Mammary epithelial cell (primary cell): ENCODE results near the gene ALDH1L2.

ENCODE experiments used
- EZH2 ChIP-seq: IDR thresholded peaks from 2 replicates; pipeline ENCODE4 v1.6.1; 2012; ENCODE audit warnings: low read length, inconsistent platforms, borderline replicate concordance
- TF ChIP-seq, protein P1 (sequence below), 2 donors: IDR thresholded peaks in 1 of 2; conservative IDR thresholded peaks in 1 of 2; 2 replicates each; pipeline ENCODE4 v1.5.1; 2011 to 2012; ENCODE audit warnings: inconsistent platforms in 2 of 2, low read length in 2 of 2, mild to moderate bottlenecking in 2 of 2, control low read depth in 1 of 2, low read depth in 1 of 2; ENCODE audit not compliant: insufficient read depth in 1 of 2; ENCODE audit errors: extremely low read depth in 1 of 2

DNA sequence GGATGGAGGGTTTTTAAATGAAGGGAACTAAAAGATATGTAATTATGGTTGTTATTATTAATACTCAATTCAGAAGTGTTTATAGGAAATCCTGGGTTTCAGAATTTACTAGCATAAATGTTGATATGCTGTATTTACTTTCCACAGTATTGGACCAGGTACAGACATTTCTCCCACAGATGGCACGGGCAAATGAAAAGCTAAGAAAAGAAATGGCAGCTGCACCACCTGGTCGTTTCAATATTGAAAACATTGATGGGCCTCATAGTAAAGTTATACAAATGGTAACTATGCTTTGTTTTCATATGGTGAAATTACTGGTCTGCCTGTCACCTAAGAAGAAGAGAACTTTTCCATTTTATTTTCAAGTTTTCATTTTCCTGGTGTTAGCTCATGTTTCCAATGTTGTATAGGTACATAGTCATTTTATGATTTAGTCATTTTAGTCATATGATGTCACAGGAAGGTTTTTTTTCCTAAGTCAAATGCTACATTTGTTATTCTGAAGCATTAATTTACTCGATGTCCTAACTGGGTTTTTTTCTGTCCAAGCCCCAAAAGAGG lies 92.6 kb downstream of the ALDH1L2 start:
- TF ChIP-seq, protein P1, sequence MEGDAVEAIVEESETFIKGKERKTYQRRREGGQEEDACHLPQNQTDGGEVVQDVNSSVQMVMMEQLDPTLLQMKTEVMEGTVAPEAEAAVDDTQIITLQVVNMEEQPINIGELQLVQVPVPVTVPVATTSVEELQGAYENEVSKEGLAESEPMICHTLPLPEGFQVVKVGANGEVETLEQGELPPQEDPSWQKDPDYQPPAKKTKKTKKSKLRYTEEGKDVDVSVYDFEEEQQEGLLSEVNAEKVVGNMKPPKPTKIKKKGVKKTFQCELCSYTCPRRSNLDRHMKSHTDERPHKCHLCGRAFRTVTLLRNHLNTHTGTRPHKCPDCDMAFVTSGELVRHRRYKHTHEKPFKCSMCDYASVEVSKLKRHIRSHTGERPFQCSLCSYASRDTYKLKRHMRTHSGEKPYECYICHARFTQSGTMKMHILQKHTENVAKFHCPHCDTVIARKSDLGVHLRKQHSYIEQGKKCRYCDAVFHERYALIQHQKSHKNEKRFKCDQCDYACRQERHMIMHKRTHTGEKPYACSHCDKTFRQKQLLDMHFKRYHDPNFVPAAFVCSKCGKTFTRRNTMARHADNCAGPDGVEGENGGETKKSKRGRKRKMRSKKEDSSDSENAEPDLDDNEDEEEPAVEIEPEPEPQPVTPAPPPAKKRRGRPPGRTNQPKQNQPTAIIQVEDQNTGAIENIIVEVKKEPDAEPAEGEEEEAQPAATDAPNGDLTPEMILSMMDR (conservative IDR thresholded peaks at IDR 0.05 in 1 of 2, IDR thresholded peaks at IDR 0.05 in 1 of 2; ENCODE audit: extremely low read depth in 1 of 2, insufficient read depth in 1 of 2, low read depth in 1 of 2, low read length in 2 of 2), result no peak
- TF ChIP-seq EZH2, result no peak
